AG10803 (cell line): ENCODE measurements around the gene PRRT3.
A peak's percentile ranks its signal among the peaks of the same experiment; 100 is the strongest.
"Not testable (repeated sequence)": the region's sequence is repeated elsewhere in the genome, so short reads cannot be mapped to it uniquely, and the experiment has no call there.

Experiments
- DNase-seq: peaks from one replicate; pipeline ENCODE4 v3.0.0; 2010; ENCODE audit warnings: low read depth
- H3K4me3 ChIP-seq: 2 replicates; pipeline ENCODE4 v1.5.1; 2011; ENCODE audit warnings: mild to moderate bottlenecking, low read length, control low read depth
- CTCF ChIP-seq: conservative IDR thresholded peaks from 2 replicates; pipeline ENCODE4 v1.5.1; 2011; ENCODE audit warnings: mild to moderate bottlenecking, low read length, control low read depth, inconsistent platforms

PRRT3 gene

GRCh38 chr3:9903238-9903624 is 49.0 kb downstream of the PRRT3 start:
- H3K4me3 ChIP-seq: peak overlapping the region; percentile 20
- no peak for TF ChIP-seq CTCF
- DNase-seq: peak; percentile 37

- no peak for TF ChIP-seq CTCF
- DNase-seq: no peak
- H3K4me3 ChIP-seq: peak within 1 kb of the TSS; percentile 20
These were observed 49.6 kb downstream of the PRRT3 start, which contains the start of gene IL17RE for GRCh38 chr3:9902372-9903237. IL17RE (plus strand) TSS chr3:9902848; CDS start chr3:9902933, 85 bp downstream.

- no peak for TF ChIP-seq CTCF
- H3K4me3 ChIP-seq: no peak overlapping the region
- DNase-seq: no peak
These were observed 50.2 kb downstream of the PRRT3 start for GRCh38 chr3:9901967-9902366.

GRCh38 chr3:9900965-9901415 is 51.2 kb downstream of the PRRT3 start:
- H3K4me3 ChIP-seq: not testable (repeated sequence)

GRCh38 chr3:9899289-9899791 is 52.9 kb downstream of the PRRT3 start:
- DNase-seq: no peak

More at GRCh38 chr3:9900965-9901415, 51.2 kb downstream of the PRRT3 start:
- not testable (repeated sequence) for DNase-seq

GRCh38 chr3:9898467-9899241 is 53.6 kb downstream of the PRRT3 start:
- no peak for TF ChIP-seq CTCF
- no peak for DNase-seq
- no peak overlapping the region for H3K4me3 ChIP-seq

More at GRCh38 chr3:9899289-9899791, 52.9 kb downstream of the PRRT3 start:
- H3K4me3 ChIP-seq: no peak overlapping the region
- no peak for TF ChIP-seq CTCF
